Endometrial microvascular endothelial cells (primary cell): ENCODE measurements around the gene ZZZ3. TPM values are rescaled to one million over a fixed set of nuclear protein-coding genes. Genes with fewer than 3 reads are reported as not detected.
"Not testable (repeated sequence)": the region's sequence is repeated elsewhere in the genome, so short reads cannot be mapped to it uniquely, and the experiment has no call there.

Experiments
- in situ Hi-C: cut with HindIII; loops from 2 replicates; pipeline ENCODE4 v1.10.0; 2017; ENCODE audit warnings: low sequenced_read_pairs, low pct_unique_long_range_greater_than_20kb; ENCODE audit errors: inconsistent ontology term
- total RNA-seq: library from RNA; depleted of rRNA; stranded (reverse); fragments of >200 nt; gene quantifications from one replicate; pipeline ENCODE4 v1.2.3, GENCODE V29; 2015; ENCODE audit errors: inconsistent ontology term

The ZZZ3 gene
- total RNA-seq, 1 donor from 2014 or later = 78.1 TPM

- in situ Hi-C loops = no loop called here
Observed at GRCh38 chr1:77673030-77673429, 9.4 kb downstream of the ZZZ3 start.

- in situ Hi-C loops = no loop called here
Observed at GRCh38 chr1:77672374-77672773, 10.1 kb downstream of the ZZZ3 start.

DNA sequence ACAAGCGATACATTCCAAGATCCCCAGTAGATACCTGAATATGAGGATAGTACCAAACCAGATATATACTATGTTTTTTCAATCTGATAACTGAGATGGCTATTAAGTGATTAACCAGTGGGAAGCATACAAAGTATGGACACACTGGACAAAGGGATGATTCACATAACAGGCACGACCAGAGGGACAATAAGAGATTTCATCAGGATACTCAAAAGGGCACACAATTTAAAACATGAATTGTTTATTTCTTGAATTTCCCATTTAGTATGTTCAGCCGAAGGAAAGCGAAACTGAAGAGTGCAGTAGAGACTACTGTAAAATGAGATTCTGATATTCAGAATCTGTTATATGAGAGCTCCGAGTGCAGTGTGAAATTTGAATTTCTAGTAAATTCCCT is 10.6 kb downstream of the ZZZ3 start:
- in situ Hi-C loops = no loop called here

GRCh38 chr1:77670330-77670729 is 12.1 kb downstream of the ZZZ3 start:
- in situ Hi-C loops = no loop called here

DNA sequence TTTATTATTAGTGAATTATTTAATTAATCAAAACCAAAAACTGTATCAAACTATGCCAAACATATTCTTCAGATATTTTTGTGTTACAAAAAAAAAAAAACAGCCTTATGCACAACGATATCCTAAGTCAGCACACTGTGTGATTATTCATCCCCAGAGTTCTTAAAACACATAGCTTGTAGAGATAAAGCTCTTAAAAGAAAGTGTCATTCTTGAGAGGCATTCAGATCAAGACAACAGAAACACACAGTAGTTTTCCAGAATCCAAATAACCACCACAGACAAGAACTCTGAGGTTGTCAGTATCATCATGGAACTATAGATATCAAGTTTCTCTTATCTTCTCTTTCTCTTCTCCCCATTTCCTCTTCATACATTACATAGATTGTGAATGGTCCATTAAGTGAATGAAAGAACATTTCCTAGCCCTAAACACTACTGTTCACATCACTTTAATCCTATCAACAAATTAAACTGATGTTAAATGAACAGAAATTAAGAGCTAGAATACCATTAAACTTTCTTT is 13.5 kb downstream of the ZZZ3 start:
- in situ Hi-C loops = no loop called here

DNA sequence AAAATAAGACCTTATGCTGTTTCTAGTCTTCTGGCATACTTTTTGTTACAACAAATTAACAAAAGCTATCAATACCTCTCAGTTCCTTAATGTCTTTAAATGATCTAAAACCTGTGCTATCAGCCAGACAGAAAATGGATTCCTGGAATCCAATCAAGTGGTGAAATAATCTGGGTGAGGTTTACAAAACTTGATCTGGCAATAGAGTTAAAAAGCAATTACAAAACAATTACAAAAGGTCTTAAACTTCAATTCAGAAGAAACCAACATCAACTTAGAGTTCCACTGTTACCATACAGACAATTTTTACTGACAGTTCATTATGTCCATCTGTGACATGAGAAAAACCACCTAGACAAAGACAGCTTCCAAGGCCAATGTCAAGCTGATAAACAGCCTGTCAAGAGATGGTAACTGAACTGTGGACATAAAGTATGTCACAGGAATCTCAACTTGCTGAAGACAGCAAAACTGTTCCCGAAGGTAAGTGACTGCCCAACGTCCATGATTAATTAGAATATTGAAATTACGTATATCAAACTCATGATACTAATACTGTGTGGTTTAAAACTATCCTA is 17.4 kb downstream of the ZZZ3 start:
- in situ Hi-C loops = no loop called here

DNA sequence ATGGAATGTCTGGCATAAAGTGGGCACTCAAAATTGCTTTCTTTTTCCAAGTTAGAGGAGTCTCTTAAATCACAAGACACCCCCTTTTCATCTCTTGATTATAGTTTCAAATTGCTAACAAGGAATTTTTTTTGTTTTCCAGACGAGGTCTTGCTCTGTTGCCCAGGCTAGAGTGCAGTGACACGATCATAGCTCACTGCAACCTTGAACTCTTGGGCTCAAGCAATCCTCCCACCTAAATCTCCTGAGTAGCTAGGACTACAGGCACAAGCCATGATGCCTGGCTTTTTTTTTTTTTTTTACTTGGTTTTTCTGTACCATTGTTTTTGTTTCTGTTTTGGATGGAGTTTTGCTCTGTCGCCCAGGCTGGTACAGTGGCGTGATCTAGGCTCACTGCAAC is 20.8 kb downstream of the ZZZ3 start:
- in situ Hi-C loops = no loop called here

DNA sequence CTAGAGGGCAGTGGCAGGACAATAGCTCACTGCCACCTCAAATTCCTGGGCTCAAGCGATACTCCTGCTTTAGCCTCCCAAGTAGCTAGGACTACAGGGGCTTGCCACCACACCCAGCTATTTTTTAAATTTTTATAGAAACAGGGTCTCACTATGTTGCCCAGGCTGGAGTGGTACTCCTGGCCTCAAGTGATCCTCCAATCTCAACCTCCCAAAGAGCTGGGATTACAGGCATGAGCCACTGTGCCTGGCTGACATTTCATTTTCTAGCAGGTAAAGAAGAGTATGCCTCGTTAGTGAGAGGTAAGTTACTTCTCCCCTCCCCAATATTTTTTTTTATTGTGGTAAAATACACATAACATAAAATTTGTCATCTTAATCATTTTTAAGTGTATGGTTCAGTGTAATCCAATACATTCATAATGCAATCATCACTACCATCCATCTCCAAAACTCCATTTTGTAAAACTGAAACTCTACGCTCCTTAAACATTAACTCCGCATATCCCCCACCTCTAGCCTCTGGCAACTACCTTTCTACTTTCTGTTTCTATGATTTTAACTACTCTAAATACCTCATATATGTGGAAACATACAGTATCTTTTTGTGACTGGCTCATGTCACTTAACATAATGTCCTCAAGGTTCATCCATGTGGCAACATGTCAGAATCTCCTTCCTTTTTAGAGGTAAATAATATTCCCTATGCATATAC is 22.4 kb downstream of the ZZZ3 start:
- in situ Hi-C loops = no loop called here

DNA sequence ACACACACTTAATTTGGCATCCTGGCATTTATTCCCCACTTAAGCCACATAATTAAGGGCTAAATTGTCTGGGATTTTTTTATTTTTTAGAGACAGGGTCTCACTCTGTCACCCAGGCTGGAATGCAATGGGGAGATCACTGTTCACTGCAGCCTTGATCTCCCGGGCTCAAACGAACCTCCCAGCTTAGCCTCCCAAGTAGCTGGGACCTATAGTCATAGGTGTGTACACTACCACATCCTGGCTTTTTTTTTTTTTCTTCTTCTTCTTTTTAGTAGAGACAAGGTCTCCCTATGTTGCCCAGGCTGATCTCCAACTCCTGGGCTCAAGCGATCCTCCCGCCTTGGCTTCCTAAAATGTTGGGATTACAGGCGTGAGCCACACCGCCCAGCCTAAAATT is 24.2 kb downstream of the ZZZ3 start:
- in situ Hi-C loops = no loop called here

DNA sequence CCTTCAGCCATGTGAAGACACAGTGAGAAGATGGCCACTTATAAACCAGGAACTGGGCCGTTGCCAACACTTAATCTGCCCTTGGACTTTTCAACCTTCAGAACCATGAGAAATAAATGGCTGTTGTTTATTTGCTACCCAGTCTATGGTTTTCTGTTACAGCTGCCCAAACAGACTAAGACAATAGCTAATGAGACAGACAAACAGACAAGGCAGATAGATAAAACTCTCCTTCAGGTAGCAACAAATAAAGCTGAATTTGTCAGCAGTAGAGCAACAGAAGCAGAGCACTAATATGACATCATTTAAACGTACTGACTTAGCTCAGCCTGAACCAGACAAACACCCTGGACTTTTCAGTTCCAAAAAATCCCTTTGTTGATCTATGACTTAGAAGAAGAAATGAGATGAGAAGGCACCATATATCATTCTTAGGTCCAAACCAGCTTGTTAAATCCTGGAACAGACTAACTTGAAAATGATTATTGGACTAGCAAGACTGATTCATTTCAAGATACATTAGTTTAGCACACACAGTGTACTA is 27.0 kb downstream of the ZZZ3 start:
- in situ Hi-C loops = no loop called here

- in situ Hi-C loops = no loop called here
Observed at GRCh38 chr1:77652970-77653516, 29.4 kb downstream of the ZZZ3 start.

- in situ Hi-C loops = no loop called here
Observed at GRCh38 chr1:77652268-77652667, 30.2 kb downstream of the ZZZ3 start.

GRCh38 chr1:77649127-77649526 is 33.3 kb downstream of the ZZZ3 start:
- in situ Hi-C loops = no loop called here

GRCh38 chr1:77646224-77646623 is 36.2 kb downstream of the ZZZ3 start:
- in situ Hi-C loops = not testable (repeated sequence)

DNA sequence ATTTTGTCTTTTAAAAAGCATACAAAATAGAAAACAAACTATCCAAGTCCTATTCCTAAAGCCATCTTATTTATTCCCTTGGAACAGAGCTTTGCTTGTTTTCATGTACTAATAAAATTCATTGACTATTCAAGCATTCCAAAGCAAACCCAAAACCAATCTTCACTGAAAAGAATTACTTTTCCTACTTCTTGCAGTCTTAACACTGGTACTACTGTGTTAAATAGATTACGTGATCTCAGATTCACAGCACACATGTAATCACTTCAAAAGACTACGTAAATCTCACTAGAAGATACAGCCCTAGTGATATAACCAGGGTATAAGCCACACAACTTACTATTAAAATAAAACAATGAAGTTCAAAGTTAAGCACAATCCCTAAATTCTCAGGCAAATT is 39.0 kb downstream of the ZZZ3 start:
- in situ Hi-C loops = no loop called here

GRCh38 chr1:77642941-77643340 is 39.5 kb downstream of the ZZZ3 start:
- in situ Hi-C loops = no loop called here

GRCh38 chr1:77642196-77642595 is 40.3 kb downstream of the ZZZ3 start:
- in situ Hi-C loops = no loop called here

GRCh38 chr1:77639557-77640069 is 42.8 kb downstream of the ZZZ3 start:
- in situ Hi-C loops = no loop called here

GRCh38 chr1:77639056-77639455 is 43.4 kb downstream of the ZZZ3 start:
- in situ Hi-C loops = no loop called here

- in situ Hi-C loops = no loop called here
Observed at GRCh38 chr1:77636864-77637263, 45.6 kb downstream of the ZZZ3 start.
